CD4-positive, alpha-beta T cell treated with Interleukin-21 for 1 hour (primary cell): ENCODE results near the gene ME3.
"Not testable (repeated sequence)": the region's sequence is repeated elsewhere in the genome, so short reads cannot be mapped to it uniquely, and the experiment has no call there.

Source experiments
- DNase-seq: peaks from one replicate; pipeline ENCODE4 v3.0.0-alpha.2; 2020

ME3 gene

GRCh38 chr11:86580535-86580934, 91.9 kb downstream of the ME3 start:
- DNase-seq, result no peak

GRCh38 chr11:86579406-86579731, 93.0 kb downstream of the ME3 start:
- no peak for DNase-seq

GRCh38 chr11:86578727-86579405, 93.5 kb downstream of the ME3 start:
- no peak for DNase-seq

- no peak for DNase-seq
Measured at GRCh38 chr11:86577644-86578636, 94.5 kb downstream of the ME3 start.

GRCh38 chr11:86576946-86577624, 95.3 kb downstream of the ME3 start:
- DNase-seq, result no peak

GRCh38 chr11:86575927-86576326, 96.5 kb downstream of the ME3 start:
- DNase-seq, result no peak

GRCh38 chr11:86575208-86575855, 97.1 kb downstream of the ME3 start:
- DNase-seq, result no peak

- DNase-seq, result no peak
Measured at GRCh38 chr11:86574493-86575207, 97.8 kb downstream of the ME3 start.

- DNase-seq, result no peak
Measured at GRCh38 chr11:86571273-86571948, 101.0 kb downstream of the ME3 start.

GRCh38 chr11:86570451-86570850, 102.0 kb downstream of the ME3 start:
- DNase-seq, result no peak

GRCh38 chr11:86570020-86570419, 102.4 kb downstream of the ME3 start:
- no peak for DNase-seq

- DNase-seq, result no peak
Measured at GRCh38 chr11:86569109-86569508, 103.3 kb downstream of the ME3 start.

GRCh38 chr11:86565801-86566312, 106.6 kb downstream of the ME3 start:
- no peak for DNase-seq

GRCh38 chr11:86565388-86565787, 107.0 kb downstream of the ME3 start:
- DNase-seq, result no peak

- DNase-seq, result not testable (repeated sequence)
Measured at GRCh38 chr11:86562842-86563241, 109.6 kb downstream of the ME3 start.

GRCh38 chr11:86559311-86559945, 113.0 kb downstream of the ME3 start:
- no peak for DNase-seq

GRCh38 chr11:86558841-86559240, 113.6 kb downstream of the ME3 start:
- no peak for DNase-seq

GRCh38 chr11:86558207-86558606, 114.2 kb downstream of the ME3 start:
- DNase-seq, result no peak

- no peak for DNase-seq
Measured at GRCh38 chr11:86555866-86556265, 116.5 kb downstream of the ME3 start.

GRCh38 chr11:86555401-86555800, 117.0 kb downstream of the ME3 start:
- DNase-seq, result no peak

GRCh38 chr11:86553265-86553664, 119.2 kb downstream of the ME3 start:
- DNase-seq, result no peak
